Spleen (tissue), 11 donors: ENCODE measurements around the gene DLG2. TPM values are rescaled to one million over a fixed set of nuclear protein-coding genes. Genes with fewer than 3 reads are reported as not detected.

Source experiments
- DNase-seq: peaks from one replicate; pipeline ENCODE4 v3.0.0-alpha.2; 2020
- H3K27ac ChIP-seq, 8 donors: fragments of 200-600 bp; sonication (generic) in 7 of 8; 1 replicate in 4 of 8; 2 replicates in 4 of 8; pipeline versions ENCODE4 v1.5.0 to v1.8.0; 2016 to 2021; ENCODE audit warnings: inconsistent platforms in 4 of 8, mild to moderate bottlenecking in 4 of 8, moderate library complexity in 1 of 8
- H3K27me3 ChIP-seq, 7 donors: fragments of 200-600 bp; sonication (generic) in 6 of 7; replicated peaks in 1 of 7; 1 replicate in 4 of 7; 2 replicates in 3 of 7; pipeline versions ENCODE4 v1.5.0 to v1.8.0; 2016 to 2021; ENCODE audit warnings: inconsistent platforms in 3 of 7, mild to moderate bottlenecking in 1 of 7
- H3K36me3 ChIP-seq, 6 donors: fragments of 200-600 bp; sonication (generic) in 5 of 6; 1 replicate in 4 of 6; 2 replicates in 2 of 6; pipeline versions ENCODE4 v1.5.0 to v1.8.0; 2016 to 2021; ENCODE audit warnings: inconsistent platforms in 2 of 6
- H3K4me1 ChIP-seq, 6 donors: fragments of 200-600 bp; sonication (generic) in 5 of 6; 1 replicate in 3 of 6; 2 replicates in 3 of 6; pipeline versions ENCODE4 v1.5.0 to v1.8.0; 2016 to 2021; ENCODE audit warnings: inconsistent platforms in 3 of 6
- H3K4me3 ChIP-seq, 8 donors: fragments of 200-600 bp; sonication (generic) in 7 of 8; 1 replicate in 4 of 8; 2 replicates in 4 of 8; pipeline versions ENCODE4 v1.5.0 to v1.8.0; 2016 to 2021; ENCODE audit warnings: inconsistent platforms in 4 of 8, mild to moderate bottlenecking in 4 of 8, moderate library complexity in 2 of 8
- H3K9me3 ChIP-seq, 8 donors: fragments of 200-600 bp; sonication (generic) in 7 of 8; 1 replicate in 4 of 8; 2 replicates in 4 of 8; pipeline versions ENCODE4 v1.5.0 to v1.8.0; 2016 to 2021; ENCODE audit warnings: inconsistent platforms in 4 of 8
- POLR2A ChIP-seq, 3 donors: fragments of 450-650 bp; IDR thresholded peaks; one replicate each; pipeline ENCODE4 v1.5.1; 2017; ENCODE audit warnings: antibody characterized with exemption in 3 of 3, mild to moderate bottlenecking in 1 of 3
- POLR2AphosphoS5 ChIP-seq, 3 donors: sonication (generic); formaldehyde crosslinking; IDR thresholded peaks; one replicate each; pipeline ENCODE4 v1.5.1; 2017; ENCODE audit warnings: antibody characterized with exemption in 3 of 3
- WGBS, 5 donors: extraction: QIAGEN DNeasy Blood & Tissue Kit in 3 of 5; methylation state at CpG; one replicate each; pipeline versions ENCODE4 v1.1.5 to v1.1.7; 2013 to 2018; 5-methylcytosine and 5-hydroxymethylcytosine counted together
- intact Hi-C: fragments of 100-400 bp; cut with DNase I; formaldehyde crosslinking; loops from one replicate; pipeline ENCODE4 v1.15.0; 2023; ENCODE audit warnings: low total_unique reads
- polyA plus RNA-seq, 3 donors: library from polyadenylated mRNA; stranded (reverse); fragments of 200-250 nt; gene quantifications; one replicate each; pipeline ENCODE4 v1.2.1, GENCODE V29; 2013
- total RNA-seq, 7 donors: library from RNA; depleted of rRNA in 3 of 7; stranded (reverse); fragments of >200 nt in 3 of 7; fragmentation: NEBNext Ultra II Directional in 4 of 7; extraction: Animal tissue kit (Norgen Biotek cat#: 25700) in 4 of 7; gene quantifications; one replicate each; pipeline versions ENCODE4 v1.1.0 to v1.2.1, GENCODE V29; 2016 to 2021
- TF ChIP-seq, protein P1 (sequence below), 11 experiments: fragments of 200-600 bp in 7 of 11; fragments of 450-650 bp in 4 of 11; sonication (generic) in 4 of 11; IDR thresholded peaks in 8 of 11; conservative IDR thresholded peaks in 3 of 11; 1 replicate in 7 of 11; 2 replicates in 4 of 11; pipeline versions ENCODE4 v1.4.0 to v1.8.0; 2016 to 2021; ENCODE audit warnings: antibody characterized with exemption in 11 of 11, inconsistent platforms in 4 of 11, mild to moderate bottlenecking in 1 of 11
- donor health status: healthy with polysubstance abuse.
- donor health status: DM: no; HTN: no; CAD: no; lungs with moderate emphysema.
- donor health status: DM: no; HTN: no; CAD: no.
- donor health status: Bipolar disorder and iron deficiency.
- donor health status: healthy.
- donor health status: DM: no; HTN: no; CAD: no.
- donor health status: DM: yes; HTN: yes; CAD: no.

DLG2 gene
- total and polyA plus RNA-seq, 10 donors, result 0.43 to 12.7 (median 7.9) TPM

DNA sequence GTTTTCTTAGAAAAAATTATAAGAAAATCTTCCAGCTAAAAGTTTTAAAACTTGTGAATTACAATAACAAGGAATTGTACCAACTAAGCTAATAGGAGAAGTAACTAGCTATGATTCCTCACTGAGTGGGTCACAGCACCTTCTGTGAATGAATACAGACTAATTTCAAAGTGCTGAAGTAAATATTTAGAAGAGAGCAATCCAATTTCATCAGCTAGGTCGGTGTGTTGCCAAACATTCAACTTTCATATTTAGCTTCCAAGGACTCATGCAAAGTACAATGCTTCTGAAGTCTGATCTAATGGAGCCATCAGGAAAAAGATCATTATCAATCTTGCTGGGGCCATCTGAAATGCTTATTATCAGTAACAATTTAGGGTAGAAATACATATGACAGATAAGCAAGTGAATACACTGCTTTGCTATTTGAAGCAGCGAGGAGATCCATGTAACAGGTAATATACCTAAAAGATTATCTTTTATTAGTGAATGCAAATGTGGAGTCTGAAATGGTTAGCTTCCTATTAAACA lies 1590.4 kb downstream of the DLG2 start:
- WGBS, 5 donors, result 65 to 83% (median 73%) methylated on average over 2 of the region's 2 CpGs
- Histone ChIP-seq H3K4me3 (no peak overlapping the region), H3K27ac (no peak overlapping the region), H3K27me3 (no peaks in the 10 kb centered on the region), H3K36me3 (no peaks in the 10 kb centered on the region), H3K4me1 (no peaks in the 10 kb centered on the region), H3K9me3 (peaks cover 0 to 20% (median 10%) of the 10 kb centered on the region in 8 donors)
- intact Hi-C loops, result no loop called here
- no peak for DNase-seq
- no peak for TF ChIP-seq POLR2AphosphoS5 (IDR thresholded peaks at IDR 0.05)
- TF ChIP-seq, protein P1, sequence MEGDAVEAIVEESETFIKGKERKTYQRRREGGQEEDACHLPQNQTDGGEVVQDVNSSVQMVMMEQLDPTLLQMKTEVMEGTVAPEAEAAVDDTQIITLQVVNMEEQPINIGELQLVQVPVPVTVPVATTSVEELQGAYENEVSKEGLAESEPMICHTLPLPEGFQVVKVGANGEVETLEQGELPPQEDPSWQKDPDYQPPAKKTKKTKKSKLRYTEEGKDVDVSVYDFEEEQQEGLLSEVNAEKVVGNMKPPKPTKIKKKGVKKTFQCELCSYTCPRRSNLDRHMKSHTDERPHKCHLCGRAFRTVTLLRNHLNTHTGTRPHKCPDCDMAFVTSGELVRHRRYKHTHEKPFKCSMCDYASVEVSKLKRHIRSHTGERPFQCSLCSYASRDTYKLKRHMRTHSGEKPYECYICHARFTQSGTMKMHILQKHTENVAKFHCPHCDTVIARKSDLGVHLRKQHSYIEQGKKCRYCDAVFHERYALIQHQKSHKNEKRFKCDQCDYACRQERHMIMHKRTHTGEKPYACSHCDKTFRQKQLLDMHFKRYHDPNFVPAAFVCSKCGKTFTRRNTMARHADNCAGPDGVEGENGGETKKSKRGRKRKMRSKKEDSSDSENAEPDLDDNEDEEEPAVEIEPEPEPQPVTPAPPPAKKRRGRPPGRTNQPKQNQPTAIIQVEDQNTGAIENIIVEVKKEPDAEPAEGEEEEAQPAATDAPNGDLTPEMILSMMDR (IDR thresholded peaks at IDR 0.05 in 8 of 11, conservative IDR thresholded peaks at IDR 0.05 in 3 of 11), result no peak
- no peak for TF ChIP-seq POLR2A (IDR thresholded peaks at IDR 0.05)

DNA sequence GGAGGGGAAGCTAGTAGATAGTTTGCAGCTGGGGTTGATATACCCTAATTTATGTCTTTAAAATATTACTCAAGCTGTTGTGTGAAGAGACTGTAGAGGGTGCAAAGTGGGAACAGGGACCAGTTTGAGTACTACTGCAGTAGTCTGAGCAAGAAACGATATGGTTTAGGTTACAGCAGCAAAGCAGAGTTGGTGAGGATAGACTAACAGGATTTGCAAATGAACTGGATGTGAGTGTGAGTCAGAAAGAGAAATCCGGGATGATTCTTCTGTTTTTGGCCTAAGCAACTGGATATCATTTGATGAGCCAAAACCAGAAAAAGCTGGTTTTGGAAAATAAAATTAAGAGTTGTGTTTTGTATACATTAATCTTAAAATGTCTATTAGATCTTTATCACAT lies 1591.5 kb downstream of the DLG2 start:
- no peaks in the 10 kb centered on the region for H3K4me1 ChIP-seq
- WGBS, 5 donors, result 66 to 77% (median 73%) methylated on average over 2 of the region's 2 CpGs
- DNase-seq, result no peak
- no peak overlapping the region for H3K27ac ChIP-seq
- no peak for TF ChIP-seq POLR2AphosphoS5 (IDR thresholded peaks at IDR 0.05)
- TF ChIP-seq, protein P1 (IDR thresholded peaks at IDR 0.05 in 8 of 11, conservative IDR thresholded peaks at IDR 0.05 in 3 of 11), result no peak
- TF ChIP-seq POLR2A (IDR thresholded peaks at IDR 0.05), result no peak
- no peak overlapping the region for H3K4me3 ChIP-seq
- intact Hi-C loops, result no loop called here
- H3K9me3 ChIP-seq, result peaks cover 0 to 16% (median 7%) of the 10 kb centered on the region in 8 donors
- H3K36me3 ChIP-seq, result no peaks in the 10 kb centered on the region
- H3K27me3 ChIP-seq, result no peaks in the 10 kb centered on the region

DNA sequence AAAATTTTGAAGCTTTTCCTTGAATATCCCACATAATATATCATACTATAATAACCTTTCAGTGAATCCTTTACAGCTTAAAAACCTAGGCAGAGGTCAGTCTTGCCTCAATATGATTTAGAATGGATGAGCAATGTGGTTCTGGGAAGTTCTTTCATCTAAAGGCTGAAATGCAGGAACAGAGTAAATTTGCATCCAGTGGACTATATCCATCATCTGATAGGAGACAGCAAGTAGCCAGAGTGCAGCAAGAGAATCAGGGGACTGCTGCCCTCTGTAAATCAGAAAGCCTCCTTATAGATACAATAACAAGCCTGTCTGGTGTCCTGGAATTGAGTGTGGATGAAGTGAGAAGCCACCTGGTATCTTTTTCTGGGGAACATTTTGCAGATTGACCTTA lies 1592.7 kb downstream of the DLG2 start:
- peaks cover 0 to 16% (median 7%) of the 10 kb centered on the region in 8 donors for H3K9me3 ChIP-seq
- H3K36me3 ChIP-seq, result no peaks in the 10 kb centered on the region
- H3K27ac ChIP-seq, result no peak overlapping the region
- H3K27me3 ChIP-seq, result no peaks in the 10 kb centered on the region
- H3K4me3 ChIP-seq, result no peak overlapping the region
- intact Hi-C loops, result no loop called here
- DNase-seq, result no peak
- H3K4me1 ChIP-seq, result no peaks in the 10 kb centered on the region
- TF ChIP-seq POLR2AphosphoS5 (IDR thresholded peaks at IDR 0.05) (no peak), POLR2A (IDR thresholded peaks at IDR 0.05) (no peak)
- TF ChIP-seq, protein P1 (IDR thresholded peaks at IDR 0.05 in 8 of 11, conservative IDR thresholded peaks at IDR 0.05 in 3 of 11), result no peak

DNA sequence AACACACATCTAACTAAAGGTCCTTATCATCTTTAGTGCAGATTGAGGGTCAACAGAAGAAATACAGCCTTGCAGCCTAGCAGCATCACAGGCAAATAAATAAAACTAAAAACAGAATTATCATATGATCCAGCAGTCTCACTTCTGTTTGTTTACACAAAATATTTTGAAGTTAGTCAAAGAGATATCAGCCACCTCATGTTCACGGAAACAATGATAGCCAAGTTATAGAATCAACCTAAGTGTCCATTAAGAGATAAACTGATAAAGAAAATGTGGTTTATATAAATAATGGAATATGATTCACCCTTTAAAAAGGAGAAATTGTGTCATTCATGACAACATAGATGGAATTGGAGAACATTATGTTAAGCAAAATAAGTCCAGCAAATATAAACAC lies 1602.9 kb downstream of the DLG2 start:
- no peaks in the 10 kb centered on the region for H3K36me3 ChIP-seq
- intact Hi-C loops, result no loop called here
- TF ChIP-seq, protein P1 (IDR thresholded peaks at IDR 0.05 in 8 of 11, conservative IDR thresholded peaks at IDR 0.05 in 3 of 11), result no peak
- no peak for TF ChIP-seq POLR2A (IDR thresholded peaks at IDR 0.05)
- TF ChIP-seq POLR2AphosphoS5 (IDR thresholded peaks at IDR 0.05), result no peak
- H3K9me3 ChIP-seq, result no peaks in the 10 kb centered on the region
- no peak overlapping the region for H3K4me3 ChIP-seq
- 84 to 97% (median 90%) methylated on average over 1 of the region's 1 CpG for WGBS, 5 donors
- DNase-seq, result no peak
- no peak overlapping the region for H3K27ac ChIP-seq
- no peaks in the 10 kb centered on the region for H3K4me1 ChIP-seq
- no peaks in the 10 kb centered on the region for H3K27me3 ChIP-seq
